ENCODE measurements around the gene RDM1. TPM values are rescaled to one million over a fixed set of nuclear protein-coding genes. Genes with fewer than 3 reads are reported as not detected.

The RDM1 gene
- polyA plus RNA-seq, 1 of the 3 experiments (the other 2 are of a cell fraction), result 1.8 TPM

GRCh38 chr17:35932586-35932985, 2.0 kb upstream of the RDM1 start:
- ChIA-PET CTCF (interaction anchor here (1.2 kb wide), 1 partner anchor 83 kb away, joined by 4 read pairs; no protein-coding TSS in a partner anchor), POLR2A (no interaction called here)
- peaks cover 11% of the 10 kb centered on the region for H3F3A ChIP-seq (replicated peaks; ENCODE audit: insufficient read depth)
- no peaks in the 10 kb centered on the region for H3K9me2 ChIP-seq
- H3K9ac ChIP-seq, result no peak overlapping the region
- no peak for DNase-seq
- no peaks in the 10 kb centered on the region for H4K20me1 ChIP-seq (ENCODE audit: insufficient read depth)
- peak overlapping the region in 1 of 2 experiments; percentile 4; a peak in 1 of 4 replicates for H3K27ac ChIP-seq (ENCODE audit: low read depth in 2 of 2, low read length in 1 of 2)
- H3K4me1 ChIP-seq (ENCODE audit: control insufficient read depth in 1 of 2, insufficient read depth in 2 of 2, low read depth in 1 of 2, low read length in 1 of 2), result peaks cover 3 to 8% of the 10 kb centered on the region in 2 experiments; a peak in 2 of 4 replicates
- H3K9me3 ChIP-seq, result no peaks in the 10 kb centered on the region
- H3K36me3 ChIP-seq (replicated peaks in 1 of 2; ENCODE audit: control insufficient read depth in 1 of 2, insufficient read depth in 2 of 2, low read length in 1 of 2), result no peaks in the 10 kb centered on the region
- TF ChIP-seq FOXJ3 (CRISPR knock-in tag; IDR thresholded peaks at IDR 0.05) (no peak), ZBTB33 (IDR thresholded peaks at IDR 0.05; ENCODE audit: borderline replicate concordance, low read depth) (no peak), RCOR1 (IDR thresholded peaks at IDR 0.05; ENCODE audit: low read length) (no peak), EP300 (IDR thresholded peaks at IDR 0.05; ENCODE audit: borderline replicate concordance in 1 of 2, low read depth in 1 of 2, low read length in 1 of 2) (no peak), CHD2 (IDR thresholded peaks at IDR 0.05; ENCODE audit: low read length, partially characterized antibody) (no peak), NFIC (IDR thresholded peaks at IDR 0.05; ENCODE audit: borderline replicate concordance) (no peak), JUND (IDR thresholded peaks at IDR 0.05) (no peak), MEF2A (IDR thresholded peaks at IDR 0.05; ENCODE audit: borderline replicate concordance, low read depth) (no peak), POLR2AphosphoS5 (IDR thresholded peaks at IDR 0.05; ENCODE audit: low read depth, low read length) (no peak)
- H3K4me2 ChIP-seq, result no peak overlapping the region
- H2AFZ ChIP-seq (ENCODE audit: low read depth), result peak overlapping the region; percentile 48; the same call in 1 of the 2 replicates
- no peaks in the 10 kb centered on the region for H3K79me2 ChIP-seq (ENCODE audit: insufficient read depth)
- H3K27me3 ChIP-seq (ENCODE audit: insufficient read depth), result no peaks in the 10 kb centered on the region
- H3K4me3 ChIP-seq (ENCODE audit: low read depth in 2 of 2, low read length in 1 of 2), result no peak overlapping the region

GRCh38 chr17:35931794-35932425, 1.3 kb upstream of the RDM1 start:
- Histone ChIP-seq H3F3A (replicated peaks; ENCODE audit: insufficient read depth) (peaks cover 11% of the 10 kb centered on the region), H3K27ac (ENCODE audit: low read depth in 2 of 2, low read length in 1 of 2) (peak overlapping the region in 1 of 2 experiments; percentile 4; a peak in 1 of 4 replicates), H4K20me1 (ENCODE audit: insufficient read depth) (no peaks in the 10 kb centered on the region), H2AFZ (ENCODE audit: low read depth) (peak overlapping the region; percentile 48; the same call in 1 of the 2 replicates), H3K79me2 (ENCODE audit: insufficient read depth) (no peaks in the 10 kb centered on the region), H3K4me3 (ENCODE audit: low read depth in 2 of 2, low read length in 1 of 2) (no peak overlapping the region), H3K27me3 (ENCODE audit: insufficient read depth) (no peaks in the 10 kb centered on the region), H3K4me1 (ENCODE audit: control insufficient read depth in 1 of 2, insufficient read depth in 2 of 2, low read depth in 1 of 2, low read length in 1 of 2) (peaks cover 3 to 8% of the 10 kb centered on the region in 2 experiments; a peak in 2 of 4 replicates), H3K9me2 (no peaks in the 10 kb centered on the region), H3K9me3 (no peaks in the 10 kb centered on the region), H3K36me3 (replicated peaks in 1 of 2; ENCODE audit: control insufficient read depth in 1 of 2, insufficient read depth in 2 of 2, low read length in 1 of 2) (no peaks in the 10 kb centered on the region), H3K9ac (no peak overlapping the region), H3K4me2 (no peak overlapping the region)
- DNase-seq, result no peak
- 89% methylated on average over 5 of the region's 6 CpGs for WGBS (ENCODE audit: low lambda C conversion rate)
- ChIA-PET POLR2A (no interaction called here), CTCF (interaction anchor here (0.8 to 1.4 kb wide), 4 partner anchors 16 to 82 kb away, joined by 3 to 7 read pairs (median 4); no protein-coding TSS in a partner anchor)
- TF ChIP-seq GABPA (IDR thresholded peaks at IDR 0.05; ENCODE audit: low read depth) (no peak), REST (IDR thresholded peaks at IDR 0.05; ENCODE audit: low read depth, low read length) (no peak)
